OCI-LY7 (cell line): Measurements from ENCODE around the gene NANOG. TPM values are rescaled to one million over a fixed set of nuclear protein-coding genes. Genes with fewer than 3 reads are reported as not detected.
"Not testable (repeated sequence)": the region's sequence is repeated elsewhere in the genome, so short reads cannot be mapped to it uniquely, and the experiment has no call there.

Experiments
- BruUV-seq: library from RNA; stranded (reverse); fragments of 400-500 nt; replicated peaks from 2 replicates; lab custom pipeline; 2021; lab: Mats Ljungman, UMichigan
- CTCF ChIA-PET: fragments of 300-600 bp; sonication (Branson Sonifier 250); formaldehyde crosslinking; loops from one replicate; lab custom pipeline; 2022; ENCODE audit warnings: antibody characterized with exemption; ENCODE audit not compliant: unreplicated experiment; lab: Charles Lee
- POLR2A ChIA-PET: fragments of 300-600 bp; sonication (Branson Sonifier 250); formaldehyde crosslinking; loops from one replicate; lab custom pipeline; 2022; ENCODE audit warnings: antibody characterized with exemption; lab: Charles Lee
- DNase-seq: peaks from one replicate; pipeline ENCODE4 v3.0.0-alpha.2; 2015; ENCODE audit warnings: low spot score
- H2AFZ ChIP-seq: fragments of 200-600 bp; sonication (generic), shearing (Covaris generic); 2 replicates; pipeline ENCODE4 v1.6.1; 2014; ENCODE audit warnings: mild to moderate bottlenecking, antibody characterized with exemption, low read length, moderate library complexity
- H3K27ac ChIP-seq: fragments of 200-600 bp; sonication (generic); 2 replicates; pipeline ENCODE4 v1.5.1; 2014; ENCODE audit warnings: mixed run types, low read depth, mild to moderate bottlenecking, moderate library complexity, low read length, inconsistent platforms; ENCODE audit not compliant: poor library complexity, severe bottlenecking
- H3K36me3 ChIP-seq: fragments of 200-600 bp; sonication (generic); 2 replicates; pipeline ENCODE4 v1.6.1; 2014; ENCODE audit warnings: mild to moderate bottlenecking, antibody characterized with exemption, low read length, moderate library complexity, mixed read lengths; ENCODE audit not compliant: insufficient read depth
- H3K4me1 ChIP-seq: fragments of 200-600 bp; sonication (generic); 2 replicates; pipeline ENCODE4 v1.5.1; 2014; ENCODE audit warnings: mild to moderate bottlenecking, low read length; ENCODE audit not compliant: insufficient read depth, poor library complexity, severe bottlenecking
- H3K4me2 ChIP-seq: fragments of 200-600 bp; sonication (generic); 2 replicates; pipeline ENCODE4 v1.6.1; 2014; ENCODE audit warnings: mild to moderate bottlenecking, low read length
- H3K4me3 ChIP-seq: fragments of 200-600 bp; sonication (generic); 2 replicates; pipeline ENCODE4 v1.5.1; 2014; ENCODE audit warnings: mild to moderate bottlenecking, low read depth, low read length; ENCODE audit not compliant: poor library complexity, severe bottlenecking
- H3K79me2 ChIP-seq: fragments of 200-600 bp; sonication (generic); 2 replicates; pipeline ENCODE4 v1.6.1; 2016; ENCODE audit warnings: low read depth, mild to moderate bottlenecking, low read length, moderate library complexity, mixed read lengths; ENCODE audit not compliant: insufficient read depth
- H3K9me2 ChIP-seq: fragments of 200-600 bp; sonication (generic); 2 replicates; pipeline ENCODE4 v1.6.1; 2016; ENCODE audit warnings: mild to moderate bottlenecking, low read length, mixed read lengths; ENCODE audit not compliant: insufficient read depth
- H3K9me3 ChIP-seq: fragments of 200-600 bp; sonication (generic); 2 replicates; pipeline ENCODE4 v1.6.1; 2014; ENCODE audit warnings: mild to moderate bottlenecking, mixed run types, low read length, mixed read lengths
- H4K20me1 ChIP-seq: fragments of 200-600 bp; sonication (generic); 2 replicates; pipeline ENCODE4 v1.6.1; 2014; ENCODE audit warnings: mild to moderate bottlenecking, antibody characterized with exemption, low read length, moderate library complexity, mixed read lengths; ENCODE audit not compliant: insufficient read depth
- EZH2phosphoT487 ChIP-seq: fragments of 200-600 bp; sonication (generic); IDR thresholded peaks from 2 replicates; pipeline ENCODE4 v1.6.1; 2018; ENCODE audit warnings: low read depth, borderline replicate concordance, mild to moderate bottlenecking, mixed run types, antibody characterized with exemption, low read length, moderate library complexity, mixed read lengths
- intact Hi-C: fragments of 100-400 bp; cut with micrococcal nuclease; formaldehyde crosslinking; loops from one replicate; pipeline ENCODE4 v1.10.0; 2022; ENCODE audit not compliant: unreplicated experiment
- total RNA-seq, 2 experiments: library from RNA; depleted of rRNA in 1 of 2; stranded (reverse); fragments of >200 nt in 1 of 2; shearing (Covaris generic) in 1 of 2; gene quantifications; 2 replicates each; pipeline ENCODE4 v1.2.3, GENCODE V29; 2014 to 2022
- TF ChIP-seq, protein P1 (sequence below): fragments of 200-600 bp; sonication (generic); conservative IDR thresholded peaks from 2 replicates; pipeline ENCODE4 v1.5.1; 2014; ENCODE audit warnings: mild to moderate bottlenecking, antibody characterized with exemption, low read length, moderate library complexity, mixed read lengths

NANOG gene
- total RNA-seq, 2 experiments from 2014 or later = not detected

DNA sequence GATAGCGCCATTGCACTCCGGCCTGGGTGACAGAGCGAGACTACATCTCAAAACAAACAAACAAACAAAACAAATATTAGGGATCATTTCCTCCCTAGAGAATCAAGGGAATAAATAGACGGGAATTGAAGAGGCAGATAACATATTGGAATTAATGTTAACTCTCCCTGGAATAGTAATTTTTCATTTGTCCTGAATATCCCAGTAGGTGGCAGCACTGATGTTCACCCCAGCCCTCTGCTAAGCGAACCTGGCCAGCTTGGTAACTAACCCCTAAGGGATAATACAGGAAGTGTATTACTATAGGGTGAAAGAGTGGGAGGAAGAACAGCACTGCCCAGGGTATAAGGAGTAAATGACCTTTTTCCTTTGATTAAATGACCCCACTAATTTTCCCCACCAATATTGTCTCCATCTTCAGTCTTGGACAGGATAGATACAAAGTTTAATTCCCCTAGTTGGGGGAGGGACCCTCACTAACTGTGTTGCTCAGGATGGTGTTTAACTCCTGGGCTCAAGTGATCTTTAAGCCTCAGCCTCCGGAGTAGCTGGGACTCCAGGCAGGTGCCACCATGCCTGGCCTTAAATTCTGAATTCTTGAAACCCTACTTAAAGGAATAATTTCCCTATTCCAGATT is 43.0 kb downstream of the NANOG start:
- DNase-seq = peak; percentile 66
- Histone ChIP-seq H2AFZ (peak overlapping the region; percentile 59), H3K36me3 (no peaks in the 10 kb centered on the region), H3K9me3 (no peaks in the 10 kb centered on the region), H3K79me2 (no peaks in the 10 kb centered on the region), H3K4me1 (no peaks in the 10 kb centered on the region), H3K4me2 (no peak overlapping the region), H3K9me2 (no peaks in the 10 kb centered on the region), H3K27ac (no peak overlapping the region), H3K4me3 (no peak overlapping the region), H4K20me1 (no peaks in the 10 kb centered on the region)
- no peak for TF ChIP-seq EZH2phosphoT487
- TF ChIP-seq, protein P1, sequence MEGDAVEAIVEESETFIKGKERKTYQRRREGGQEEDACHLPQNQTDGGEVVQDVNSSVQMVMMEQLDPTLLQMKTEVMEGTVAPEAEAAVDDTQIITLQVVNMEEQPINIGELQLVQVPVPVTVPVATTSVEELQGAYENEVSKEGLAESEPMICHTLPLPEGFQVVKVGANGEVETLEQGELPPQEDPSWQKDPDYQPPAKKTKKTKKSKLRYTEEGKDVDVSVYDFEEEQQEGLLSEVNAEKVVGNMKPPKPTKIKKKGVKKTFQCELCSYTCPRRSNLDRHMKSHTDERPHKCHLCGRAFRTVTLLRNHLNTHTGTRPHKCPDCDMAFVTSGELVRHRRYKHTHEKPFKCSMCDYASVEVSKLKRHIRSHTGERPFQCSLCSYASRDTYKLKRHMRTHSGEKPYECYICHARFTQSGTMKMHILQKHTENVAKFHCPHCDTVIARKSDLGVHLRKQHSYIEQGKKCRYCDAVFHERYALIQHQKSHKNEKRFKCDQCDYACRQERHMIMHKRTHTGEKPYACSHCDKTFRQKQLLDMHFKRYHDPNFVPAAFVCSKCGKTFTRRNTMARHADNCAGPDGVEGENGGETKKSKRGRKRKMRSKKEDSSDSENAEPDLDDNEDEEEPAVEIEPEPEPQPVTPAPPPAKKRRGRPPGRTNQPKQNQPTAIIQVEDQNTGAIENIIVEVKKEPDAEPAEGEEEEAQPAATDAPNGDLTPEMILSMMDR = peak; percentile 80
- intact Hi-C loops = no loop called here
- BruUV-seq = no TSS peak
- CTCF ChIA-PET = no interaction called here
- POLR2A ChIA-PET = interaction anchor here (0.5 to 1.2 kb wide), 4 partner anchors 9 to 125 kb away, joined by 3 read pairs; no protein-coding TSS in a partner anchor

DNA sequence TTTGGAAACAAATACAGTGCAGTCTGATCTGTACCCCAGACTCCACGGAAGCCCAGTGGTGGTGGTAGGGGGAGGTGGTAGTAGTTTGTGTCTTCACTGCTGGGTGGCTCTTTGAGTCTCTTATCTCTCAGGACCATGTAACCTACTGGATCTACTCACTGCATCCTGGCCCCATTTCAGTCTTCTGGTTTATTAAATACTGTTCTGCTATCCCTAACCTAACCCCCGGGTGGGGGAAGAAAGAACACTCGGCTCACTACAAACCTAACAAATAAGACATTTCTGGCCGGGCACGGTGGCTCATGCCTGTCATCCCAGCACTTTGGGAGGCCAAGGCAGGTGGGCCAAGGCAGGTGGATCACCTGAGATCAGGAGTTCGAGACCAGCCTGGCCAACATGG is 44.0 kb downstream of the NANOG start:
- H3K9me2 ChIP-seq, H3K36me3 ChIP-seq, H3K27ac ChIP-seq, H2AFZ ChIP-seq, H3K4me3 ChIP-seq, DNase-seq, intact Hi-C loops, H4K20me1 ChIP-seq, H3K79me2 ChIP-seq, CTCF ChIA-PET, BruUV-seq, H3K4me1 ChIP-seq, H3K4me2 ChIP-seq, POLR2A ChIA-PET, H3K9me3 ChIP-seq: not testable (repeated sequence)

DNA sequence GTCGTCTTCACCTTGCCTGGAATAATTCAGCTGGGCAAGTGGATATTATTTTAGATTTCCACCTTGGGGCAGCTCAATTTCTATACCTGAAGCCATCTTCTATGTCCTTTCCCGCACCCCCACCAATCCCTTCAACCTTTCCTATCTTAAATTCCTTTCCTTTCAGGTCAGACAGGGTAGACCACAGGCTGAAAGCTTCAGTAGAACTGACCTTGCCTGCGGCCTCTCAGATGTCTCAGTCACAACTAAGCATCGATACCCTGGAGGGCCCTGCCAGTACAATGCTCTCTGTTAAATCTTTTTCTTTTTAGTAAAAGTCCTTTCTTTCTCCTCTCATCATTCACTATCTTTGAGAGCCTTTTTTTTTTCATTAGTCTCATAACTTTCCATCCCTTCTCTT is 44.6 kb downstream of the NANOG start:
- CTCF ChIA-PET = no interaction called here
- POLR2A ChIA-PET = no interaction called here
- Histone ChIP-seq H3K4me1 (no peaks in the 10 kb centered on the region), H3K4me3 (no peak overlapping the region), H3K79me2 (no peaks in the 10 kb centered on the region), H3K9me2 (no peaks in the 10 kb centered on the region), H3K9me3 (no peaks in the 10 kb centered on the region), H3K36me3 (no peaks in the 10 kb centered on the region), H3K4me2 (no peak overlapping the region), H3K27ac (no peak overlapping the region), H2AFZ (no peak overlapping the region), H4K20me1 (no peaks in the 10 kb centered on the region)
- intact Hi-C loops = no loop called here
- no peak for TF ChIP-seq EZH2phosphoT487
- TF ChIP-seq, protein P1 = no peak
- DNase-seq = no peak
- BruUV-seq = no TSS peak
